ENCODE results near the gene HEMK1.

HEMK1 gene

GRCh38 chr3:50599716-50600118 lies 30.4 kb downstream of the HEMK1 start:
- Histone ChIP-seq H3K27me3 (ENCODE audit: control insufficient read depth, insufficient read depth, low read length) (no peaks in the 10 kb centered on the region), H3K9ac (ENCODE audit: low read length) (no peak overlapping the region), H3K4me1 (ENCODE audit: control insufficient read depth, insufficient read depth, low read length) (peaks cover 41% of the 10 kb centered on the region), H3K36me3 (ENCODE audit: control insufficient read depth, insufficient read depth, low read length) (no peaks in the 10 kb centered on the region), H3K4me3 (ENCODE audit: low read length) (no peak overlapping the region), H3K9me3 (ENCODE audit: control insufficient read depth, low read length) (no peaks in the 10 kb centered on the region)

GRCh38 chr3:50600141-50600753 lies 30.9 kb downstream of the HEMK1 start:
- H3K4me1 ChIP-seq (ENCODE audit: control insufficient read depth, insufficient read depth, low read length) = peaks cover 41% of the 10 kb centered on the region
- H3K9ac ChIP-seq (ENCODE audit: low read length) = peak overlapping the region; percentile 76

GRCh38 chr3:50600841-50601591 lies 31.7 kb downstream of the HEMK1 start:
- peak overlapping the region; percentile 27 for H3K4me3 ChIP-seq (ENCODE audit: low read length)
- H3K9ac ChIP-seq (ENCODE audit: low read length) = peak overlapping the region; percentile 76
- no peaks in the 10 kb centered on the region for H3K9me3 ChIP-seq (ENCODE audit: control insufficient read depth, low read length)
- H3K36me3 ChIP-seq (ENCODE audit: control insufficient read depth, insufficient read depth, low read length) = no peaks in the 10 kb centered on the region
- H3K27me3 ChIP-seq (ENCODE audit: control insufficient read depth, insufficient read depth, low read length) = no peaks in the 10 kb centered on the region
- H3K4me1 ChIP-seq (ENCODE audit: control insufficient read depth, insufficient read depth, low read length) = peaks cover 41% of the 10 kb centered on the region

More at GRCh38 chr3:50600141-50600753, 30.9 kb downstream of the HEMK1 start:
- Histone ChIP-seq H3K9me3 (ENCODE audit: control insufficient read depth, low read length) (no peaks in the 10 kb centered on the region), H3K4me3 (ENCODE audit: low read length) (no peak overlapping the region), H3K27me3 (ENCODE audit: control insufficient read depth, insufficient read depth, low read length) (no peaks in the 10 kb centered on the region), H3K36me3 (ENCODE audit: control insufficient read depth, insufficient read depth, low read length) (no peaks in the 10 kb centered on the region)

DNA sequence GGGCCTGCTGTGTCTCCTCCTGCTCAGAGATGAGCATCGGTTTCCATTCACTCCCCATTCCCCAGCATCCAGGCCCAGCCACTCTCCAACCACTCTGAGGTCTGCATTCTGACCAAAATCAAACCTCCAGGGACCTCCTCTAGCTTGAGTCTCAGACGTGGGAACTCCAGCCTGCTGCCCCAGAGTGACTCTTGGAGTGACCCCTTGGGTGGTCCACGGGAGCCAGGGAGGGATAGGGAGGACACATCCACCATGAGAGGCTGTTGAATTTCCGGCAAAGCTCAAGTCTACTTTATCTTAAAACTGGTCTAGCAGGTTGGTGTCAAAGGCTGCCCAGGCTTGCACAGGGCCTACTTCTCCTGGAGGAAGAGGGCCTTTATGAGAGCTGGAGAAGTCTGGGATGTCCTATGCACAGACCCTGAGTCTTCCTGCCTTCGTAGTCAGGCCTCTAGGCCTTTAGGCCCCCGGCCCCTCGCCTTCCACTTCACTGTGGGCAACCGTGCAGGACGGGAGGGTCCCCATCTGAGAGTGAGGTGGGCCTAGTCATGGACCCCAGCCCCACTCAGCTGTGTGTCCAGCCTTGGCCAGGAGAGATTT lies 33.4 kb downstream of the HEMK1 start:
- Histone ChIP-seq H3K4me1 (ENCODE audit: control insufficient read depth, insufficient read depth, low read length) (peaks cover 41% of the 10 kb centered on the region), H3K36me3 (ENCODE audit: control insufficient read depth, insufficient read depth, low read length) (no peaks in the 10 kb centered on the region), H3K4me3 (ENCODE audit: low read length) (no peak overlapping the region), H3K9me3 (ENCODE audit: control insufficient read depth, low read length) (no peaks in the 10 kb centered on the region), H3K27me3 (ENCODE audit: control insufficient read depth, insufficient read depth, low read length) (no peaks in the 10 kb centered on the region), H3K9ac (ENCODE audit: low read length) (peak overlapping the region; percentile 76)

DNA sequence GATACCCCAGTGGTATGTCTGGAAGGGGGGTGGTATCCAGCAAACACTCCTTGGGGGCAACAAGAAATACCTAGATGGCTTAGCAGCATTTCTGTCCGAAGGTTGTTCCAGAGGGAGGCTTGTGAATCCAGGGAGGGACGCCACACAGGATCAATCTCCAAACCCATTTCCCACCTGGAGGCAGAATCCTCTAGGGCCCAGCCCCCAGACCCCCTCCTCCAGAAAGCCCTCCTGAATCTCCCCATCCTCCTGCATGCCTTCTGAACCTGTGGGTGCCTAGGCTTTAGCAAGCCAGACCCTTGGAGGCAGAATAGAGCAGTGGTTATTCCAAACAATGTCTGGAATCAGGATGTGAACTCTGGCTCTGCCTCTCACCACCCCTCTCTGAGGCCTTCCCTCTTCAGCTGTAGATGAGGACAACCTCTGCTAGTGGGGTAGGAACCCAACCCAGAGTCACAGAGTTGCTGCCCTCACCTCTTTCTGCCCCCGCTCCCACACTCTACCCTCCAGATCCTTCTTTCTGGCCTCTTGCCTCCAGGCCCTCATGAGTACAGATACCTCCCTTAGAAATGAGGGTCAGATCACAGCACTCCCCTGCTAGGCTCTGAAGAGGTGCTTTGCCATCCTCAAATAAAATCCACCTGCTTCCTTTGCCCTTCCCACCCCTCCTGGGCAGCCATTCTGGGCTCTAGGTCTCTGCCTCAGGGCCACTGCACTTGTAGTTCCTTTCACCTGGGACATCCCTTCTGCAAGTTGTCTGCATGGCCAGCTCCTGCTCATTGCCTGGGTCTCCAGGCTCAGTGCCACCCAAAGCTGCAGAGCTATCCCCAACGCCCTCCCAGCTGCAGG lies 34.2 kb downstream of the HEMK1 start:
- peak overlapping the region; percentile 76 for H3K9ac ChIP-seq (ENCODE audit: low read length)
- no peaks in the 10 kb centered on the region for H3K9me3 ChIP-seq (ENCODE audit: control insufficient read depth, low read length)
- peaks cover 41% of the 10 kb centered on the region for H3K4me1 ChIP-seq (ENCODE audit: control insufficient read depth, insufficient read depth, low read length)
- no peaks in the 10 kb centered on the region for H3K27me3 ChIP-seq (ENCODE audit: control insufficient read depth, insufficient read depth, low read length)
- no peaks in the 10 kb centered on the region for H3K36me3 ChIP-seq (ENCODE audit: control insufficient read depth, insufficient read depth, low read length)
- no peak overlapping the region for H3K4me3 ChIP-seq (ENCODE audit: low read length)

DNA sequence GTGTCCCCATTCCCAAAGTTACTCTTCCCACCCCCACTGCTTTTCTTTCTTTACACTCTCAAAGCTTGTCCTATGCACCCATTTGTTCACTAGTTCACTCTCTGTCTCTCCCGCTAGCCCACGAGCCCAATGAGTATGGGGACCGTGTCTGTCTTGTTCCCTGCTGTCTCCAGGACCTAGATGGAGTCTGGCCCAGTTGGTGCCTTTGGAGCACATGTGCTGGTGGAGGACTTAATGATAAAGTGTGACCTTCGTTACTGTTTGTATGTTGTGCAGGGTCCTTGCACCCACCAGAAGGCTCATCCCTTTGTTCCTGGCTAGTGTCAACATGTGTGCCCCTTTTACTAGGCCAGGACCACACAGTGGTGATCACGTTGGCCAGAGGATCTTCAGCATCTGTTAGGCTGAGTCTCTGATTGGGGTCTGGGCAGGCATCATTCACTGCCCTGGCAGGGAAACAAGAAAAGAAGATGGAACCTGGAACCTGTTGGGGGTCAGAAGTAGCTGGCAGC lies 34.8 kb downstream of the HEMK1 start:
- Histone ChIP-seq H3K9me3 (ENCODE audit: control insufficient read depth, low read length) (no peaks in the 10 kb centered on the region), H3K36me3 (ENCODE audit: control insufficient read depth, insufficient read depth, low read length) (no peaks in the 10 kb centered on the region), H3K9ac (ENCODE audit: low read length) (no peak overlapping the region), H3K27me3 (ENCODE audit: control insufficient read depth, insufficient read depth, low read length) (no peaks in the 10 kb centered on the region), H3K4me3 (ENCODE audit: low read length) (no peak overlapping the region), H3K4me1 (ENCODE audit: control insufficient read depth, insufficient read depth, low read length) (peaks cover 45% of the 10 kb centered on the region)

- no peak overlapping the region for H3K9ac ChIP-seq (ENCODE audit: low read length)
- H3K4me1 ChIP-seq (ENCODE audit: control insufficient read depth, insufficient read depth, low read length) = peaks cover 49% of the 10 kb centered on the region
- H3K9me3 ChIP-seq (ENCODE audit: control insufficient read depth, low read length) = no peaks in the 10 kb centered on the region
- no peak overlapping the region for H3K4me3 ChIP-seq (ENCODE audit: low read length)
- H3K27me3 ChIP-seq (ENCODE audit: control insufficient read depth, insufficient read depth, low read length) = no peaks in the 10 kb centered on the region
- H3K36me3 ChIP-seq (ENCODE audit: control insufficient read depth, insufficient read depth, low read length) = no peaks in the 10 kb centered on the region
Observed at GRCh38 chr3:50604628-50605588, 35.6 kb downstream of the HEMK1 start.

DNA sequence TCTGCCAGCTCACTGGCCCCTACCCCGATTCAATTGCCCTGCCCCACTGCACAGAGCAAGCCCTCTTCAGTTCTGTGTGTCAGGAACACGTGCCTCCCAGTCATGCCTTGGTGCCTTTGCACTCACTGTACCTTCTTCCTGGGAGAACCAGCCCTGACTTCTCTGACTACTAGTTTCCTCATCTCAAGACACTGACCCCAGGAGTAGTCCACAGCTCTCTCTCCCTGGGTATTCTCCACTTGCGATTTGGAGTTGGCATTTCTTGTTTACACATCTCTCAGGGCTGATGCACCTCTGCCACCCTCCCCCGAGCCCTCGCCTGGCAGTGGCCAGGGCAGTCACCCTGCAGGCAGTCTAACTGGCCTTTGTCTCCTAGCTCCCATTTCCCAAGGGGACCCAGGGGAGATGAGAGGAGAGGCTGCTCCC lies 36.6 kb downstream of the HEMK1 start:
- no peak overlapping the region for H3K9ac ChIP-seq (ENCODE audit: low read length)
- H3K36me3 ChIP-seq (ENCODE audit: control insufficient read depth, insufficient read depth, low read length) = no peaks in the 10 kb centered on the region
- H3K9me3 ChIP-seq (ENCODE audit: control insufficient read depth, low read length) = no peaks in the 10 kb centered on the region
- H3K27me3 ChIP-seq (ENCODE audit: control insufficient read depth, insufficient read depth, low read length) = no peaks in the 10 kb centered on the region
- peaks cover 49% of the 10 kb centered on the region for H3K4me1 ChIP-seq (ENCODE audit: control insufficient read depth, insufficient read depth, low read length)
- H3K4me3 ChIP-seq (ENCODE audit: low read length) = no peak overlapping the region

- no peaks in the 10 kb centered on the region for H3K9me3 ChIP-seq (ENCODE audit: control insufficient read depth, low read length)
- peaks cover 46% of the 10 kb centered on the region for H3K4me1 ChIP-seq (ENCODE audit: control insufficient read depth, insufficient read depth, low read length)
- H3K9ac ChIP-seq (ENCODE audit: low read length) = no peak overlapping the region
- H3K36me3 ChIP-seq (ENCODE audit: control insufficient read depth, insufficient read depth, low read length) = no peaks in the 10 kb centered on the region
- no peak overlapping the region for H3K4me3 ChIP-seq (ENCODE audit: low read length)
- H3K27me3 ChIP-seq (ENCODE audit: control insufficient read depth, insufficient read depth, low read length) = no peaks in the 10 kb centered on the region
Observed at GRCh38 chr3:50606596-50606995, 37.3 kb downstream of the HEMK1 start.

DNA sequence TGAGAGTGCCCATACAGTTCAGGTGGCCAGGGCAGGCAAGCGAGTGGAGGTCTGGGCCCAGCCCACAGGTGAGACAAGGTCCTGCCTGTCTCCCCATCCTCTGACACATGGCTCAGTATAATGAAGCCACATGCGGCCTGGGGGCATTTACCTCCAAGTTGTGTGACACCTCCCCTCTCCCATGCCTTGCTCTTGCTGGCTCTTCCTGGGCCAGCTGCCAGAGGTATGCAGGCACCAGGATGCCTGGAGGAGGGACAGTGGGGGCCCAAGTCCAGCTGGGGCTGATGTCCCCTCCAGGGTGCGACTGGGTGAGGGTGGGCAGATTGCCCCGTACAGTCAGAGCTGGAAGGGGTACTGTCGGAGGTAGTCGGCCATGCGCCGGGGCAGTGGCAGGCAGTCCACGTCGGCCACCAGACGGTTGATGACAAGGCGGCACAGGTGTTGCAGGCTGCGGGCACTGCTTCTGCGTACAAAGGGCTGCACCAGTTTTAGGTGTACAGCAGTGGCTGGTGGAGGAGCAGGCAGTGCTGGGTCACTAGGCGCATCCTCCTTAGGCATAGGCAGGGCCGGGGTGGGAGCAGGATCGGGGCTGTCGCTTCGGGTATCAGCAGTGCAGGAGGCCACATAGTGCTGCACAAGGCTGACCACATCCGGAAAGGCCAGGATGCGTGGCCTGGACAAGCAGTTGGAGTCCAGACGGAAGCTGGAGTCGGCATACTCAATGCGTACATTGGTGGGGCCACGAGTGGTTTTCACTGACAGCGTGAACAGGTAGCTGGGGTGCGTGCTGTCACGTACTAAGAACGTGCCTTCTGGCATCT lies 38.2 kb downstream of the HEMK1 start:
- H3K36me3 ChIP-seq (ENCODE audit: control insufficient read depth, insufficient read depth, low read length) = no peaks in the 10 kb centered on the region

More for the DNA sequence above, 38.2 kb downstream of the HEMK1 start:
- Histone ChIP-seq H3K27me3 (ENCODE audit: control insufficient read depth, insufficient read depth, low read length) (no peaks in the 10 kb centered on the region), H3K9me3 (ENCODE audit: control insufficient read depth, low read length) (no peaks in the 10 kb centered on the region), H3K4me1 (ENCODE audit: control insufficient read depth, insufficient read depth, low read length) (peaks cover 40% of the 10 kb centered on the region), H3K9ac (ENCODE audit: low read length) (no peak overlapping the region), H3K4me3 (ENCODE audit: low read length) (no peak overlapping the region)

Data from mucosa of stomach (tissue), 1 donor.